Activated CD8-positive, alpha-beta memory T cell treated with anti-CD3 and anti-CD28 coated beads, Interleukin-2, amount 50 U/mL, for 24 hours (primary cell): Measurements from ENCODE around the gene NOX3.
"Not testable (repeated sequence)": the region's sequence is repeated elsewhere in the genome, so short reads cannot be mapped to it uniquely, and the experiment has no call there.

ENCODE experiments used
- DNase-seq: peaks from one replicate; pipeline ENCODE4 v3.0.0-alpha.2; 2020; ENCODE audit errors: extremely low read depth

NOX3 gene

GRCh38 chr6:155470979-155471616, 15.5 kb upstream of the NOX3 start:
- DNase-seq: not testable (repeated sequence)

GRCh38 chr6:155468543-155468942, 12.9 kb upstream of the NOX3 start:
- not testable (repeated sequence) for DNase-seq

- DNase-seq: no peak
Measured at GRCh38 chr6:155466539-155466938, 10.9 kb upstream of the NOX3 start.

- DNase-seq: no peak
Measured at GRCh38 chr6:155461556-155461955, 5.9 kb upstream of the NOX3 start.

GRCh38 chr6:155454471-155454870, 1.2 kb downstream of the NOX3 start:
- no peak for DNase-seq

- no peak for DNase-seq
Measured at GRCh38 chr6:155454008-155454407, 1.6 kb downstream of the NOX3 start.

GRCh38 chr6:155452576-155452975, 3.1 kb downstream of the NOX3 start:
- no peak for DNase-seq

GRCh38 chr6:155451530-155451929, 4.1 kb downstream of the NOX3 start:
- not testable (repeated sequence) for DNase-seq

- no peak for DNase-seq
Measured at GRCh38 chr6:155450240-155450581, 5.4 kb downstream of the NOX3 start.

GRCh38 chr6:155449450-155450239, 6.0 kb downstream of the NOX3 start:
- DNase-seq: no peak

GRCh38 chr6:155448668-155449449, 6.8 kb downstream of the NOX3 start:
- no peak for DNase-seq

- DNase-seq: no peak
Measured at GRCh38 chr6:155447949-155448348, 7.7 kb downstream of the NOX3 start.

- DNase-seq: no peak
Measured at GRCh38 chr6:155444952-155445903, 10.4 kb downstream of the NOX3 start.

GRCh38 chr6:155444120-155444917, 11.3 kb downstream of the NOX3 start:
- DNase-seq: no peak

- DNase-seq: no peak
Measured at GRCh38 chr6:155443168-155443567, 12.5 kb downstream of the NOX3 start.

GRCh38 chr6:155442562-155442961, 13.1 kb downstream of the NOX3 start:
- no peak for DNase-seq

- DNase-seq: no peak
Measured at GRCh38 chr6:155441112-155441465, 14.6 kb downstream of the NOX3 start.

- no peak for DNase-seq
Measured at GRCh38 chr6:155440398-155441111, 15.1 kb downstream of the NOX3 start.

GRCh38 chr6:155439376-155439775, 16.3 kb downstream of the NOX3 start:
- no peak for DNase-seq
